ENCODE results near the gene DUSP9.
"Not testable (repeated sequence)": the region's sequence is repeated elsewhere in the genome, so short reads cannot be mapped to it uniquely, and the experiment has no call there.

The DUSP9 gene

GRCh38 chrX:153693216-153694086 is 46.4 kb downstream of the DUSP9 start:
- H3K4me3 ChIP-seq (ENCODE audit: low read depth in 1 of 2, low read length in 2 of 2), result no peak overlapping the region
- H3K9me3 ChIP-seq (ENCODE audit: control insufficient read depth in 1 of 2, low read length in 2 of 2), result no peaks in the 10 kb centered on the region
- H3K27me3 ChIP-seq (ENCODE audit: low read depth, low read length), result no peaks in the 10 kb centered on the region
- no peaks in the 10 kb centered on the region for H3K4me1 ChIP-seq (ENCODE audit: control insufficient read depth in 1 of 2, insufficient read depth in 2 of 2, low read length in 2 of 2)
- H3K36me3 ChIP-seq (ENCODE audit: control insufficient read depth in 1 of 2, insufficient read depth in 2 of 2, low read length in 2 of 2), result no peaks in the 10 kb centered on the region
- no peak overlapping the region for H3K27ac ChIP-seq (ENCODE audit: low read length)

- not testable (repeated sequence) for H3K4me1 ChIP-seq (ENCODE audit: control insufficient read depth in 1 of 2, insufficient read depth in 2 of 2, low read length in 2 of 2); H3K36me3 ChIP-seq (ENCODE audit: control insufficient read depth in 1 of 2, insufficient read depth in 2 of 2, low read length in 2 of 2)
Measured at GRCh38 chrX:153694256-153694655, 47.3 kb downstream of the DUSP9 start.

DNA sequence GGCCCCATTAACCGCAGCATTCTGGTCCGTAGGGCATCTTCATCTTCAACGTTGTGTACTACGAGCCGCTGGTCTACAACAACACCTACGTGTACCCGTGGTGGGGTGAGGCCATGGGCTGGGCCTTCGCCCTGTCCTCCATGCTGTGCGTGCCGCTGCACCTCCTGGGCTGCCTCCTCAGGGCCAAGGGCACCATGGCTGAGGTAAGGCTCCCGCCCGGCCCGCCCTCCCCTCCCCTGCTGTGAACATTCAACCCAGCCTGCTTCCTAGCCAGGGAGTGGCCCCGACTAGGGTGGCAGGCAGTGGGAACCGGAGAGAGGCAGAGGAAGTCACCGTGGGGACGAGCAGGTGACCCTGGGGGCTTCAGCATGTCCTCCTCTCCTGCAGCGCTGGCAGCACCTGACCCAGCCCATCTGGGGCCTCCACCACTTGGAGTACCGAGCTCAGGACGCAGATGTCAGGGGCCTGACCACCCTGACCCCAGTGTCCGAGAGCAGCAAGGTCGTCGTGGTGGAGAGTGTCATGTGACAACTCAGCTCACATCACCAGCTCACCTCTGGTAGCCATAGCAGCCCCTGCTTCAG is 47.8 kb downstream of the DUSP9 start:
- H3K4me1 ChIP-seq (ENCODE audit: control insufficient read depth in 1 of 2, insufficient read depth in 2 of 2, low read length in 2 of 2), result no peaks in the 10 kb centered on the region
- H3K27ac ChIP-seq (ENCODE audit: low read length), result no peak overlapping the region
- no peaks in the 10 kb centered on the region for H3K27me3 ChIP-seq (ENCODE audit: low read depth, low read length)

More at GRCh38 chrX:153694256-153694655, 47.3 kb downstream of the DUSP9 start:
- not testable (repeated sequence) for H3K27ac ChIP-seq (ENCODE audit: low read length); H3K4me3 ChIP-seq (ENCODE audit: low read depth in 1 of 2, low read length in 2 of 2); H3K27me3 ChIP-seq (ENCODE audit: low read depth, low read length); H3K9me3 ChIP-seq (ENCODE audit: control insufficient read depth in 1 of 2, low read length in 2 of 2)

DNA sequence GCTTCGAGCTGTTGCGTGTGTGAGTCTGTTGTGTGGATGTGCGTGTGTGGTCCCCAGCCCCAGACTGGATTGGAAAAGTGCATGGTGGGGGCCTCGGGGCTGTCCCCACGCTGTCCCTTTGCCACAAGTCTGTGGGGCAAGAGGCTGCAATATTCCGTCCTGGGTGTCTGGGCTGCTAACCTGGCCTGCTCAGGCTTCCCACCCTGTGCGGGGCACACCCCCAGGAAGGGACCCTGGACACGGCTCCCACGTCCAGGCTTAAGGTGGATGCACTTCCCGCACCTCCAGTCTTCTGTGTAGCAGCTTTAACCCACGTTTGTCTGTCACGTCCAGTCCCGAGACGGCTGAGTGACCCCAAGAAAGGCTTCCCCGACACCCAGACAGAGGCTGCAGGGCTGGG is 49.1 kb downstream of the DUSP9 start:
- no peak overlapping the region for H3K27ac ChIP-seq (ENCODE audit: low read length)
- no peaks in the 10 kb centered on the region for H3K9me3 ChIP-seq (ENCODE audit: control insufficient read depth in 1 of 2, low read length in 2 of 2)
- no peak overlapping the region for H3K4me3 ChIP-seq (ENCODE audit: low read depth in 1 of 2, low read length in 2 of 2)
- H3K36me3 ChIP-seq (ENCODE audit: control insufficient read depth in 1 of 2, insufficient read depth in 2 of 2, low read length in 2 of 2), result peaks cover 0 to under 1% of the 10 kb centered on the region in 2 donors
- no peaks in the 10 kb centered on the region for H3K4me1 ChIP-seq (ENCODE audit: control insufficient read depth in 1 of 2, insufficient read depth in 2 of 2, low read length in 2 of 2)
- no peaks in the 10 kb centered on the region for H3K27me3 ChIP-seq (ENCODE audit: low read depth, low read length)

More for the DNA sequence above, 47.8 kb downstream of the DUSP9 start:
- Histone ChIP-seq H3K9me3 (ENCODE audit: control insufficient read depth in 1 of 2, low read length in 2 of 2) (no peaks in the 10 kb centered on the region), H3K4me3 (ENCODE audit: low read depth in 1 of 2, low read length in 2 of 2) (no peak overlapping the region), H3K36me3 (ENCODE audit: control insufficient read depth in 1 of 2, insufficient read depth in 2 of 2, low read length in 2 of 2) (no peaks in the 10 kb centered on the region)

GRCh38 chrX:153696538-153696937 is 49.5 kb downstream of the DUSP9 start:
- not testable (repeated sequence) for H3K27ac ChIP-seq (ENCODE audit: low read length); H3K36me3 ChIP-seq (ENCODE audit: control insufficient read depth in 1 of 2, insufficient read depth in 2 of 2, low read length in 2 of 2); H3K27me3 ChIP-seq (ENCODE audit: low read depth, low read length); H3K4me3 ChIP-seq (ENCODE audit: low read depth in 1 of 2, low read length in 2 of 2); H3K4me1 ChIP-seq (ENCODE audit: control insufficient read depth in 1 of 2, insufficient read depth in 2 of 2, low read length in 2 of 2); H3K9me3 ChIP-seq (ENCODE audit: control insufficient read depth in 1 of 2, low read length in 2 of 2)

- H3K27ac ChIP-seq (ENCODE audit: low read length); H3K27me3 ChIP-seq (ENCODE audit: low read depth, low read length); H3K4me3 ChIP-seq (ENCODE audit: low read depth in 1 of 2, low read length in 2 of 2); H3K4me1 ChIP-seq (ENCODE audit: control insufficient read depth in 1 of 2, insufficient read depth in 2 of 2, low read length in 2 of 2); H3K9me3 ChIP-seq (ENCODE audit: control insufficient read depth in 1 of 2, low read length in 2 of 2); H3K36me3 ChIP-seq (ENCODE audit: control insufficient read depth in 1 of 2, insufficient read depth in 2 of 2, low read length in 2 of 2): not testable (repeated sequence)
Measured at GRCh38 chrX:153696986-153697722, 50.2 kb downstream of the DUSP9 start.

GRCh38 chrX:153697924-153698865 is 51.2 kb downstream of the DUSP9 start:
- no peaks in the 10 kb centered on the region for H3K9me3 ChIP-seq (ENCODE audit: control insufficient read depth in 1 of 2, low read length in 2 of 2)
- peaks cover 0 to 8% of the 10 kb centered on the region in 2 donors for H3K36me3 ChIP-seq (ENCODE audit: control insufficient read depth in 1 of 2, insufficient read depth in 2 of 2, low read length in 2 of 2)
- H3K27ac ChIP-seq (ENCODE audit: low read length), result no peak overlapping the region
- H3K4me3 ChIP-seq (ENCODE audit: low read depth in 1 of 2, low read length in 2 of 2), result no peak overlapping the region
- no peaks in the 10 kb centered on the region for H3K27me3 ChIP-seq (ENCODE audit: low read depth, low read length)
- peaks cover 0 to 2% of the 10 kb centered on the region in 2 donors for H3K4me1 ChIP-seq (ENCODE audit: control insufficient read depth in 1 of 2, insufficient read depth in 2 of 2, low read length in 2 of 2)

- not testable (repeated sequence) for H3K36me3 ChIP-seq (ENCODE audit: control insufficient read depth in 1 of 2, insufficient read depth in 2 of 2, low read length in 2 of 2)
Measured at GRCh38 chrX:153699210-153699783, 52.3 kb downstream of the DUSP9 start.

GRCh38 chrX:153699784-153700371 is 52.9 kb downstream of the DUSP9 start:
- H3K36me3 ChIP-seq (ENCODE audit: control insufficient read depth in 1 of 2, insufficient read depth in 2 of 2, low read length in 2 of 2); H3K9me3 ChIP-seq (ENCODE audit: control insufficient read depth in 1 of 2, low read length in 2 of 2); H3K27ac ChIP-seq (ENCODE audit: low read length); H3K4me3 ChIP-seq (ENCODE audit: low read depth in 1 of 2, low read length in 2 of 2); H3K27me3 ChIP-seq (ENCODE audit: low read depth, low read length): not testable (repeated sequence)
- H3K4me1 ChIP-seq (ENCODE audit: control insufficient read depth in 1 of 2, insufficient read depth in 2 of 2, low read length in 2 of 2), result peaks cover 0 to 13% of the 10 kb centered on the region in 2 donors

More at GRCh38 chrX:153699210-153699783, 52.3 kb downstream of the DUSP9 start:
- not testable (repeated sequence) for H3K9me3 ChIP-seq (ENCODE audit: control insufficient read depth in 1 of 2, low read length in 2 of 2); H3K27me3 ChIP-seq (ENCODE audit: low read depth, low read length); H3K27ac ChIP-seq (ENCODE audit: low read length); H3K4me3 ChIP-seq (ENCODE audit: low read depth in 1 of 2, low read length in 2 of 2)
- H3K4me1 ChIP-seq (ENCODE audit: control insufficient read depth in 1 of 2, insufficient read depth in 2 of 2, low read length in 2 of 2), result peaks cover 0 to 13% of the 10 kb centered on the region in 2 donors

DNA sequence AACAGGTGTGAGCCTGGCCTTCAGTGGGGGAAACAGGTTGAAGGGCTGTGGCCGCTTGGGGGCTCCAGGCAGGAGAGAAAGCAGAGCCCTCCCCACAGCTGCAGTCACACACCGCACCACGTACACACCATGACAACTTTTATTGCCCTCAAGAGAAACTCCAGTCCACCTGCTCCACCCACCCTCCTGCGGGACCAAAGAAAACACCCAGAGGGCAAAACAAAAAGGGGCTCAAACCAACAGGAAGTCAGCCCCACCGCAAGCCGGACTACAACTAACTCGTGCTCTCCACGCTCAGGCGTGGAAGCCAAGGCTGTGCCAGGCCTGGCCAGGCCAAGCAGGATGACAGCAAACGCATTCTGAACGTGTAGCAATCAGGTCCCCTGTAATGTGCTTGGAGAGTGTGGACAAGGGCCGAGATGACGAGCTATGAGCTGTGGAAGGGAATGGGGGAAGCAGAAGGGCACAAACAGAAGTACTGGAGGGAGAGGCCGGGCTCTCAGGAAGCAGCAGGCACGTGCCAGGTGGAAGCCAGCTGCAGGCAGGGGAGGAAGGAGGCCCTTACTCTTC is 53.5 kb downstream of the DUSP9 start:
- H3K4me3 ChIP-seq (ENCODE audit: low read depth in 1 of 2, low read length in 2 of 2), result no peak overlapping the region
- no peak overlapping the region for H3K27ac ChIP-seq (ENCODE audit: low read length)
- H3K9me3 ChIP-seq (ENCODE audit: control insufficient read depth in 1 of 2, low read length in 2 of 2), result no peaks in the 10 kb centered on the region
- H3K27me3 ChIP-seq (ENCODE audit: low read depth, low read length), result no peaks in the 10 kb centered on the region
- peaks cover 0 to 13% of the 10 kb centered on the region in 2 donors for H3K4me1 ChIP-seq (ENCODE audit: control insufficient read depth in 1 of 2, insufficient read depth in 2 of 2, low read length in 2 of 2)
- peaks cover 0 to 8% of the 10 kb centered on the region in 2 donors for H3K36me3 ChIP-seq (ENCODE audit: control insufficient read depth in 1 of 2, insufficient read depth in 2 of 2, low read length in 2 of 2)

Data from muscle layer of duodenum (tissue), 2 donors.